GM12878 (cell line): ENCODE measurements around the gene RER1. TPM values are rescaled to one million over a fixed set of nuclear protein-coding genes. Genes with fewer than 3 reads are reported as not detected.

Experiments
- ATAC-seq: fragments of 200-7000 bp; cut with Tn5 transposase; 3 replicates; pipeline ENCODE4 v1.9.1; 2020; ENCODE audit warnings: mild to moderate bottlenecking, moderate library complexity
- BruUV-seq: library from RNA; stranded (reverse); fragments of 400-500 nt; replicated peaks from 2 replicates; lab custom pipeline; 2021; lab: Mats Ljungman, UMichigan
- CTCF ChIA-PET: fragments of 300-600 bp; sonication (Branson Sonifier 250); formaldehyde crosslinking; extraction: SDS; loops from one replicate; lab custom pipeline; 2021; ENCODE audit warnings: inconsistent platforms; lab: Yijun Ruan, JAX
- POLR2A ChIA-PET: fragments of 350-600 bp; formaldehyde crosslinking; extraction: SDS; loops from one replicate; lab custom pipeline; 2021; ENCODE audit warnings: inconsistent platforms; lab: Charles Lee
- RAD21 ChIA-PET: fragments of 300-600 bp; sonication (Branson Sonifier 250); formaldehyde crosslinking; loops from one replicate; lab custom pipeline; 2023; ENCODE audit warnings: antibody characterized with exemption; ENCODE audit not compliant: unreplicated experiment; lab: Charles Lee
- SMC1A ChIA-PET: fragments of 300-600 bp; sonication (Branson Sonifier 250); formaldehyde crosslinking; loops from one replicate; lab custom pipeline; 2023; ENCODE audit not compliant: unreplicated experiment, uncharacterized antibody; lab: Charles Lee
- DNase-seq: peaks from one replicate; pipeline ENCODE4 v3.0.0-alpha.2; 2011; ENCODE audit warnings: low read depth, low spot score
- FAIRE-seq: peaks from 3 replicates; lab custom pipeline; 2011; peaks lifted over from hg19 to GRCh38; lab: Jason Lieb, UNC
- H2AFZ ChIP-seq: 2 replicates; pipeline ENCODE4 v1.6.0; 2011; ENCODE audit warnings: low read depth, low read length, control low read depth; ENCODE audit not compliant: control insufficient read depth
- H3K27ac ChIP-seq: 2 replicates; pipeline ENCODE4 v1.5.1; 2011; ENCODE audit warnings: control low read depth; ENCODE audit not compliant: control insufficient read depth, insufficient read depth
- H3K27me3 ChIP-seq, 2 experiments: replicated peaks in 1 of 2; 2 replicates each; pipeline versions ENCODE4 v1.6.0 to v1.6.1; 2011; ENCODE audit warnings: low read length in 1 of 2; ENCODE audit not compliant: control insufficient read depth in 2 of 2, insufficient read depth in 2 of 2
- H3K36me3 ChIP-seq, 2 experiments: 2 replicates each; pipeline ENCODE4 v1.5.1; 2011; ENCODE audit warnings: low read length in 1 of 2; ENCODE audit not compliant: control insufficient read depth in 2 of 2, insufficient read depth in 2 of 2
- H3K4me1 ChIP-seq: 2 replicates; pipeline ENCODE4 v1.6.1; 2011; ENCODE audit warnings: mild to moderate bottlenecking, low read length, moderate library complexity, mixed read lengths; ENCODE audit not compliant: control insufficient read depth, insufficient read depth
- H3K4me2 ChIP-seq: 2 replicates; pipeline ENCODE4 v1.6.0; 2011; ENCODE audit warnings: control low read depth; ENCODE audit not compliant: control insufficient read depth, insufficient read depth
- H3K4me3 ChIP-seq: fragments of 200-600 bp; sonication (generic); 2 replicates; pipeline ENCODE4 v1.5.1; 2016
- H3K79me2 ChIP-seq: 2 replicates; pipeline ENCODE4 v1.6.0; 2011; ENCODE audit warnings: low read length; ENCODE audit not compliant: control insufficient read depth, insufficient read depth
- H3K9ac ChIP-seq: 2 replicates; pipeline ENCODE4 v1.8.0; 2011; ENCODE audit warnings: low read length, control low read depth, mixed read lengths; ENCODE audit not compliant: control insufficient read depth, insufficient read depth
- H3K9me3 ChIP-seq: replicated peaks from 3 replicates; pipeline ENCODE4 v1.5.1; 2011; ENCODE audit warnings: mild to moderate bottlenecking, low read length; ENCODE audit not compliant: control insufficient read depth, insufficient read depth
- H4K20me1 ChIP-seq: 2 replicates; pipeline ENCODE4 v1.6.0; 2011; ENCODE audit not compliant: control insufficient read depth, insufficient read depth
- BHLHE40 ChIP-seq, 2 experiments: fragments of 450-650 bp in 1 of 2; IDR thresholded peaks; 2 replicates each; pipeline ENCODE4 v1.6.1; 2011 to 2017; ENCODE audit warnings: low read depth in 2 of 2, borderline replicate concordance in 1 of 2, improper control_type of control experiment in 1 of 2, low read length in 1 of 2, mild to moderate bottlenecking in 1 of 2
- ETV6 ChIP-seq, 2 experiments: fragments of 450-650 bp in 1 of 2; IDR thresholded peaks in 1 of 2; conservative IDR thresholded peaks in 1 of 2; 2 replicates each; pipeline ENCODE4 v1.6.1; 2014; ENCODE audit warnings: antibody characterized with exemption in 1 of 2, borderline replicate concordance in 1 of 2, low read depth in 1 of 2, mild to moderate bottlenecking in 1 of 2, moderate library complexity in 1 of 2
- FOXM1 ChIP-seq: IDR thresholded peaks from 2 replicates; pipeline ENCODE4 v1.6.1; 2012; ENCODE audit warnings: low read depth, mild to moderate bottlenecking, inconsistent platforms, low read length, moderate library complexity
- IRF5 ChIP-seq: fragments of 450-650 bp; IDR thresholded peaks from 2 replicates; pipeline ENCODE4 v1.6.1; 2017; ENCODE audit warnings: borderline replicate concordance
- MTA2 ChIP-seq: fragments of 450-650 bp; IDR thresholded peaks from 2 replicates; pipeline ENCODE4 v1.6.1; 2016; ENCODE audit warnings: low read depth, mild to moderate bottlenecking, moderate library complexity
- NFYB ChIP-seq: IDR thresholded peaks from 2 replicates; pipeline ENCODE4 v1.6.1; 2011; ENCODE audit warnings: low read depth, mild to moderate bottlenecking, low read length, improper control_type of control experiment, moderate library complexity; ENCODE audit not compliant: insufficient read depth
- PAX5 ChIP-seq: IDR thresholded peaks from 2 replicates; pipeline ENCODE4 v1.6.1; 2011; ENCODE audit warnings: low read depth, low read length, borderline replicate concordance
- RAD51 ChIP-seq: fragments of 450-650 bp; IDR thresholded peaks from 2 replicates; pipeline ENCODE4 v1.6.1; 2016; ENCODE audit warnings: moderate library complexity, mild to moderate bottlenecking, inconsistent platforms
- RELB ChIP-seq: fragments of 450-650 bp; IDR thresholded peaks from 2 replicates; pipeline ENCODE4 v1.6.1; 2017; ENCODE audit warnings: low read depth, mild to moderate bottlenecking, moderate library complexity
- RUNX3 ChIP-seq: IDR thresholded peaks from 2 replicates; pipeline ENCODE4 v1.6.1; 2012; ENCODE audit warnings: low read length, inconsistent platforms
- SUPT20H ChIP-seq: IDR thresholded peaks from 2 replicates; pipeline ENCODE4 v1.6.1; 2011; ENCODE audit warnings: low read depth, mild to moderate bottlenecking, low read length, moderate library complexity, borderline replicate concordance; ENCODE audit not compliant: control insufficient read depth
- ZBTB33 ChIP-seq: fragments of 450-650 bp; IDR thresholded peaks from 2 replicates; pipeline ENCODE4 v1.6.1; 2017; ENCODE audit warnings: mild to moderate bottlenecking
- WGBS: methylation state at CpG from one replicate; pipeline ENCODE4 v1.1.6; 2016; ENCODE audit warnings: low lambda C conversion rate; ENCODE audit not compliant: insufficient replicate concordance, insufficient coverage; ENCODE audit errors: missing lambda C conversion rate; 5-methylcytosine and 5-hydroxymethylcytosine counted together
- in situ Hi-C: fragments of 300-500 bp; cut with MboI; formaldehyde crosslinking; loops from 9 replicates; pipeline ENCODE4 v1.14.3; 2018; ENCODE audit warnings: mixed read lengths
- intact Hi-C: fragments of 100-400 bp; cut with micrococcal nuclease; formaldehyde crosslinking; loops from one replicate; pipeline ENCODE4 v1.14.2; 2022; ENCODE audit not compliant: unreplicated experiment
- polyA plus RNA-seq, 11 experiments: library from polyadenylated mRNA; depleted of rRNA in 4 of 11; unstranded in 6 of 11; stranded (reverse) in 5 of 11; fragments of >200 nt; fragmentation: Nextera tagmentation in 4 of 11; fragmentation: Illumina TruSeq in 1 of 11; extraction: Ambion mirVana in 4 of 11; extraction: Trizol in 1 of 11; gene quantifications; 1 replicate in 1 of 11; 2 replicates in 10 of 11; pipeline versions ENCODE4 v1.2.1 to v1.2.3, GENCODE V29; 2011 to 2016; ENCODE audit warnings: inconsistent platforms in 2 of 11, missing spikeins in 2 of 11, low read depth in 1 of 11
- total RNA-seq, 4 experiments: library from RNA; depleted of rRNA in 3 of 4; stranded (reverse); fragments of >200 nt in 3 of 4; fragmentation: Illumina TruSeq in 1 of 4; extraction: Trizol in 1 of 4; gene quantifications; 2 replicates each; pipeline versions ENCODE4 v1.2.1 to v1.2.3, GENCODE V29; 2013 to 2021
- TF ChIP-seq, protein P1 (sequence below): fragments of 450-650 bp; IDR thresholded peaks from 2 replicates; pipeline ENCODE4 v1.6.1; 2014; ENCODE audit warnings: mild to moderate bottlenecking

RER1 gene
- total and polyA plus RNA-seq, 10 of the 15 experiments (the other 5 are each of a cell fraction or from before 2014, with no cell fraction given): 29.2 to 274 (median 136) TPM

GRCh38 chr1:2452932-2453315 lies 61.3 kb downstream of the RER1 start:
- FAIRE-seq (no peak), ATAC-seq (no peak), DNase-seq (no peak)
- no peak overlapping the region for H3K27ac ChIP-seq
- CTCF ChIA-PET: no interaction called here
- intact Hi-C loops (no loop called here), in situ Hi-C loops (no loop called here)
- H3K27me3 ChIP-seq: no peaks in the 10 kb centered on the region; a peak in 1 of 4 replicates
- H3K79me2 ChIP-seq: no peaks in the 10 kb centered on the region
- no peak overlapping the region for H3K4me2 ChIP-seq
- WGBS: 50% methylated on average over 19 of the region's 19 CpGs
- no peaks in the 10 kb centered on the region for H3K36me3 ChIP-seq
- no peak overlapping the region for H3K4me3 ChIP-seq
- no peak overlapping the region for H3K9ac ChIP-seq
- TF ChIP-seq MTA2 (no peak), NFYB (no peak), RUNX3 (no peak), RELB (no peak), IRF5 (no peak), PAX5 (no peak), FOXM1 (no peak), BHLHE40 (IDR thresholded peaks at IDR 0.05; ENCODE audit: borderline replicate concordance in 1 of 2, low read depth in 2 of 2, low read length in 1 of 2) (no peak), RAD51 (no peak), ZBTB33 (no peak), SUPT20H (no peak), ETV6 (conservative IDR thresholded peaks at IDR 0.05 in 1 of 2, IDR thresholded peaks at IDR 0.05 in 1 of 2; ENCODE audit: borderline replicate concordance in 1 of 2, low read depth in 1 of 2) (no peak)
- TF ChIP-seq, protein P1, sequence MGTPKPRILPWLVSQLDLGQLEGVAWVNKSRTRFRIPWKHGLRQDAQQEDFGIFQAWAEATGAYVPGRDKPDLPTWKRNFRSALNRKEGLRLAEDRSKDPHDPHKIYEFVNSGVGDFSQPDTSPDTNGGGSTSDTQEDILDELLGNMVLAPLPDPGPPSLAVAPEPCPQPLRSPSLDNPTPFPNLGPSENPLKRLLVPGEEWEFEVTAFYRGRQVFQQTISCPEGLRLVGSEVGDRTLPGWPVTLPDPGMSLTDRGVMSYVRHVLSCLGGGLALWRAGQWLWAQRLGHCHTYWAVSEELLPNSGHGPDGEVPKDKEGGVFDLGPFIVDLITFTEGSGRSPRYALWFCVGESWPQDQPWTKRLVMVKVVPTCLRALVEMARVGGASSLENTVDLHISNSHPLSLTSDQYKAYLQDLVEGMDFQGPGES: no peak
- no peaks in the 10 kb centered on the region for H3K9me3 ChIP-seq
- no TSS peak for BruUV-seq
- POLR2A ChIA-PET: no interaction called here
- no peaks in the 10 kb centered on the region for H4K20me1 ChIP-seq
- no peaks in the 10 kb centered on the region for H3K4me1 ChIP-seq
- no peak overlapping the region for H2AFZ ChIP-seq
- RAD21 ChIA-PET: no interaction called here
- SMC1A ChIA-PET: no interaction called here
